HG03196 (cell line): ENCODE results near the gene ARAP1.
A peak's percentile ranks its signal among the peaks of the same experiment; 100 is the strongest.

Experiments
- ATAC-seq: cut with Tn5 transposase; IDR thresholded peaks from one replicate; pipeline ENCODE4 v1.9.1; 2021; ENCODE audit not compliant: unreplicated experiment

Gene ARAP1

GRCh38 chr11:72725724-72726028, 26.5 kb downstream of the ARAP1 start:
- ATAC-seq, result no peak

GRCh38 chr11:72724851-72725723, 27.1 kb downstream of the ARAP1 start:
- no peak for ATAC-seq

GRCh38 chr11:72724021-72724551, 28.1 kb downstream of the ARAP1 start:
- no peak for ATAC-seq

- no peak for ATAC-seq
Observed at GRCh38 chr11:72723508-72723907, 28.7 kb downstream of the ARAP1 start.

GRCh38 chr11:72722050-72722748, 30.0 kb downstream of the ARAP1 start:
- peak; percentile 60 for ATAC-seq

- no peak for ATAC-seq
Observed at GRCh38 chr11:72721689-72722049, 30.5 kb downstream of the ARAP1 start.

GRCh38 chr11:72721276-72721675, 30.9 kb downstream of the ARAP1 start:
- no peak for ATAC-seq

- no peak for ATAC-seq
Observed at GRCh38 chr11:72720784-72721183, 31.4 kb downstream of the ARAP1 start.

GRCh38 chr11:72720047-72720446, 32.2 kb downstream of the ARAP1 start:
- ATAC-seq, result no peak

GRCh38 chr11:72719551-72719950, 32.7 kb downstream of the ARAP1 start:
- ATAC-seq, result no peak

- no peak for ATAC-seq
Observed at GRCh38 chr11:72719144-72719543, 33.1 kb downstream of the ARAP1 start.

GRCh38 chr11:72718101-72718501, 34.1 kb downstream of the ARAP1 start:
- no peak for ATAC-seq

- no peak for ATAC-seq
Observed at GRCh38 chr11:72716788-72717435, 35.3 kb downstream of the ARAP1 start.

GRCh38 chr11:72716290-72716689, 35.9 kb downstream of the ARAP1 start:
- ATAC-seq, result no peak

- ATAC-seq, result no peak
Observed at GRCh38 chr11:72712841-72713240, 39.4 kb downstream of the ARAP1 start.

GRCh38 chr11:72712168-72712751, 39.9 kb downstream of the ARAP1 start:
- ATAC-seq, result no peak

GRCh38 chr11:72711141-72711540, 41.1 kb downstream of the ARAP1 start:
- ATAC-seq, result no peak

- ATAC-seq, result no peak
Observed at GRCh38 chr11:72710278-72710677, 41.9 kb downstream of the ARAP1 start.

- no peak for ATAC-seq
Observed at GRCh38 chr11:72709478-72710238, 42.5 kb downstream of the ARAP1 start.

GRCh38 chr11:72707032-72707431, 45.2 kb downstream of the ARAP1 start:
- ATAC-seq, result no peak

- no peak for ATAC-seq
Observed at GRCh38 chr11:72706579-72706978, 45.6 kb downstream of the ARAP1 start.
